SK-N-MC (cell line): ENCODE results near the gene FHOD3.

Experiments
- DNase-seq: peaks from one replicate; pipeline ENCODE4 v3.0.0-alpha.2; 2011; ENCODE audit warnings: low read depth, low spot score
- H3K27ac ChIP-seq: fragments of 200-600 bp; sonication (generic); 2 replicates; pipeline ENCODE4 v1.5.1; 2016; ENCODE audit warnings: mixed run types
- H3K36me3 ChIP-seq: fragments of 200-600 bp; sonication (generic); 2 replicates; pipeline ENCODE4 v1.6.1; 2017; ENCODE audit warnings: antibody characterized with exemption, low read length, mixed read lengths; ENCODE audit not compliant: insufficient read depth
- H3K4me3 ChIP-seq: fragments of 200-600 bp; sonication (generic); 2 replicates; pipeline ENCODE4 v1.5.1; 2016
- H3K9ac ChIP-seq: fragments of 200-600 bp; sonication (generic); 2 replicates; pipeline ENCODE4 v1.8.0; 2017; ENCODE audit warnings: mixed run types, mixed read lengths; ENCODE audit not compliant: insufficient read length
- H3K9me3 ChIP-seq: fragments of 200-600 bp; sonication (generic); 2 replicates; pipeline ENCODE4 v1.6.1; 2017; ENCODE audit warnings: low read depth, mild to moderate bottlenecking, antibody characterized with exemption, low read length, moderate library complexity, mixed read lengths
- EZH2 ChIP-seq: fragments of 200-600 bp; sonication (generic); IDR thresholded peaks from one replicate; pipeline ENCODE4 v1.6.1; 2017; ENCODE audit warnings: antibody characterized with exemption
- FOXP2 ChIP-seq: optimal IDR thresholded peaks from 2 replicates; pipeline ENCODE3; 2011; ENCODE audit warnings: mild to moderate bottlenecking, moderate library complexity; ENCODE audit not compliant: insufficient read depth; ENCODE audit errors: extremely low read length, control extremely low read depth
- POLR2AphosphoS5 ChIP-seq: IDR thresholded peaks from 2 replicates; pipeline ENCODE4 v1.6.1; 2012; ENCODE audit warnings: mild to moderate bottlenecking, low read depth, low read length, borderline replicate concordance

The FHOD3 gene

DNA sequence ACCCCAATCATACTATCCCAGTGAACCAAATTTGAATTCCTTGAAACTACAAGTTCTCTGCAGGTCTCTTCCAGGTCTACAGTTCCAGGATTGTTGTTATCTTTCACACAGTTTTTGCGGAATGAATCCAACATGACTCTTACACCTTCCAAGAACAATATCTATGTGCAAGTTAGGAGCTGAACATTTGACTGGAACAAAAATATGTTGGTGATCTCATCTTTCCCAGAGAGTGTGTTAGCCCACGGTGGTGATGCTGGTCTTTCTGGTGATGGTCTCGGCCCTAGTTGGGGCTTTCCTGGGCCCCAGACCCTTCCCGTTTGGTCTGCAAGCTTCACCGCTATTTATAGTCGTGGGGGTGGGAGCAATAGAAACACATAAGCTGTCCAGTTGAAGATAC is 357.6 kb downstream of the FHOD3 start:
- Histone ChIP-seq H3K9me3 (no peaks in the 10 kb centered on the region), H3K9ac (no peak overlapping the region), H3K4me3 (no peak overlapping the region), H3K27ac (no peak overlapping the region), H3K36me3 (no peaks in the 10 kb centered on the region)
- DNase-seq: no peak
- TF ChIP-seq POLR2AphosphoS5 (no peak), EZH2 (no peak)

DNA sequence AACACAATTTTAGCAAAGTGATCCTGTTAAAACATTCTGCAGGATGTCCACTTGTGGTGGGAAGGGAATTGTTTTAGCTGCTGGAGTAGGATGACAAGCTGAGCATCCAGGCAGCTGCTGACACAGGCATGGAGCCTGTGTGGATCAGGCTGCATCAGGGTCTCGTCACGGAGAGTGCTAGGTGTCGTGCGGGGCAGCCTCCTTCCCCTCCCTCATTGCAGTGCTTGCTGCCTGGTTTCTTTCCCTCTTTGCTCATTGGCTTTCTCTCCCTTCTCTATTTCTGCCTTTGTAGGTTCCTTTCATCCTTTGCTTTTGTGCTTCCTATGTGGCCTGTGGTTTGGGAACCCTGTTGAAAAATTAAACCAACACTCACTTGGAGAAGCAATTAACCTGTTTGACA is 358.4 kb downstream of the FHOD3 start:
- H3K27ac ChIP-seq: no peak overlapping the region
- TF ChIP-seq EZH2 (no peak), POLR2AphosphoS5 (no peak), FOXP2 (no peak)
- no peak overlapping the region for H3K9ac ChIP-seq
- H3K9me3 ChIP-seq: no peaks in the 10 kb centered on the region
- no peak overlapping the region for H3K4me3 ChIP-seq
- no peaks in the 10 kb centered on the region for H3K36me3 ChIP-seq
- no peak for DNase-seq

DNA sequence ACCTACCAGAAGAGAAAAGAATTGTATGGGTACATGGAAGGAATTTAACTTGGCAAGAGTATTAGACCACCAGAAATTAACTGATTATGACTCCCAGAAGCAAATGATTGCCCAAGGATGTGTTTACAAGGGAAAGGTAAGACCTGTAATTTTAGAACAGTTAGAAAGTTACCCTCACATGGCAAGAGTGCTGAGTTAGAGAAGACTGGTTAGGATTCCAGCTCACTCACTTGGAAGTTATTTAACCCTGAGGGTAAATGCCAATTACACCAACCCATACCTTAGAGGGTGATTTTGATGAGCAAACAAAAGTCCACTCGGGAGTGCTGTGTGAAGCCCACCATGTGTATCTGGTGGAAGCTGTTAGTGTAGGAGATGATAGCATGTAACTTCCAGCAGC is 361.1 kb downstream of the FHOD3 start:
- no peak overlapping the region for H3K27ac ChIP-seq
- no peak overlapping the region for H3K9ac ChIP-seq
- H3K9me3 ChIP-seq: no peaks in the 10 kb centered on the region
- DNase-seq: no peak
- no peaks in the 10 kb centered on the region for H3K36me3 ChIP-seq
- no peak overlapping the region for H3K4me3 ChIP-seq
- TF ChIP-seq POLR2AphosphoS5 (no peak), EZH2 (no peak), FOXP2 (no peak)

DNA sequence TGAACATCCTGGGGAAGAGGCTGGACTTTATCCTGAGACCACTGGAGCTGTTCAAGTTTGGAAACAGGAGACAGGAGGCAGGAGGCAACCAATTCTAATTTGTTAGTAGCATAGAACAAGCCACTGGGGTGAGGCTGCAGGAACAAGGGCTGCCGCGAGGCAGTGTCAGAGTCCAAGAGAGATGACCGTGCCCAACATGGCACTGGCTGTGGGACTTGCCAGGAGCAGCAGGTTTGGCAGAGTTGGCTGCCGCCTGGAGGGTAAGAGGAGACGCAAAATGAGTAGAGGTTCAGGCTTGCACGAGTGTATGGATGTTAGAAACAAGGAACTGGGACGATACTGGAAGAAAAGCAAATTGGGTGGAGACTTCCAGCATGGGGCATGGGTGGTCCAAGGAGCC is 362.8 kb downstream of the FHOD3 start:
- Histone ChIP-seq H3K9ac (no peak overlapping the region), H3K4me3 (no peak overlapping the region), H3K27ac (no peak overlapping the region), H3K9me3 (no peaks in the 10 kb centered on the region), H3K36me3 (no peaks in the 10 kb centered on the region)
- TF ChIP-seq FOXP2 (no peak), POLR2AphosphoS5 (no peak), EZH2 (no peak)
- DNase-seq: no peak

DNA sequence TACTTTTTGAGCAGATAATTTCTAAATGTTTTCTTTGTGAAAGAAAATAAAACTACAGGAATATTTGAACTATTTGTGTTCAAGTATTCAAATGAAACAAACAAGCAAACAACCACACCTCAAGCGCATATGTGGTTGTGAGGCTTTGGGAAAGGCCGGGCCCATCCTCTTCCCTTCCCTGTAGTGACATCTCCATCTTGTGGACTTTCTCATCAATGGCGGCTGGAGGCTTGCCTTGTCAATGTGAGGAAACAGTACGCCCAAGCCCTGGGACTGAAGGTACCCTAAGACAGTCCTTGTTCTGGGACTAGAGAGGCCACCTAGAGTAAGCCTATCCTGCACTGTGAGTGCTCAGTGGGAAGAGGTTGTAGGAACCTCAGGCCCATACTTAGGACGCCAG is 364.5 kb downstream of the FHOD3 start:
- H3K27ac ChIP-seq: no peak overlapping the region
- H3K4me3 ChIP-seq: no peak overlapping the region
- H3K36me3 ChIP-seq: no peaks in the 10 kb centered on the region
- no peak overlapping the region for H3K9ac ChIP-seq
- H3K9me3 ChIP-seq: no peaks in the 10 kb centered on the region
- no peak for TF ChIP-seq EZH2
- no peak for TF ChIP-seq POLR2AphosphoS5
- no peak for TF ChIP-seq FOXP2
- DNase-seq: no peak

DNA sequence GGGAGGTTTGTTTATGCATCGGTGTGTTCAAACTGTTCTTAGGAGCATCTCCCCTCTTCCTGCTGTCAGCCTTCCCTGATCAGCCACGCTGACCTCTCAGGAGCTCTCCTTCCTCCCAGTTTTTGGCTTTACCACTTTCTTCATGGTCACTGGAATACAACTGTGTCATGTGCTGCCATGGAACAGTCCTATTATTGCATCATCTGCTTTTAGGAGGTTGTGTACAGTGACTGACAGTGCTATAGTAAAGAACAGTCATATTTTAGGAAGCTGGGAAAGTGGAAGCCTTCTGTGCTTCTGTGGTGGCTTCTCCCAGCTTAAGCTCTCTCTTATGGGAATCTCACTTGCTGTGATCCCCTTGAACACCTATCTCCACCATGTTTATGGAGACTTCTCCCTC is 365.8 kb downstream of the FHOD3 start:
- TF ChIP-seq FOXP2 (no peak), POLR2AphosphoS5 (no peak), EZH2 (no peak)
- Histone ChIP-seq H3K4me3 (no peak overlapping the region), H3K36me3 (no peaks in the 10 kb centered on the region), H3K27ac (no peak overlapping the region), H3K9me3 (no peaks in the 10 kb centered on the region), H3K9ac (no peak overlapping the region)
- DNase-seq: no peak

DNA sequence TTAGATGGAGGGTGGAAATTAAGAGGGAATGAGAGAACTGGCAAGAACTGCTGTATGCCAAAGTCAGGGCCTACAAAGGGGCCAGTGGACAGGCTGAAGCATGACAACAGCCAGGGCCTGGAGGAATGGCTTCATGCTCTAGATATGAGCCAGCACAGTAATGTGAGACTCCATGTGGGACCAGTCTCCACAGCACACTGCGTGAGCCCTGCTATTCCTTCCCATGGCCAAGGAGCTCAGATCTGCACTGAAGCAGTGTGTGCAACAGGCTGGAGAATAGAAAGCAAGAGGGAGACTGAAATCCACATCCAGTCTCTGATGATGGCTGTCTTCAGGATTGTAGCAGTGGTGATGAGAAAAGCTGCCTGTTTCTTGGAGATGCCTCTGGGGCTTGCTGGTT is 368.4 kb downstream of the FHOD3 start:
- Histone ChIP-seq H3K9me3 (no peaks in the 10 kb centered on the region), H3K36me3 (no peaks in the 10 kb centered on the region), H3K27ac (no peak overlapping the region), H3K9ac (no peak overlapping the region), H3K4me3 (no peak overlapping the region)
- TF ChIP-seq EZH2: no peak
- no peak for TF ChIP-seq POLR2AphosphoS5
- TF ChIP-seq FOXP2: no peak
- no peak for DNase-seq

DNA sequence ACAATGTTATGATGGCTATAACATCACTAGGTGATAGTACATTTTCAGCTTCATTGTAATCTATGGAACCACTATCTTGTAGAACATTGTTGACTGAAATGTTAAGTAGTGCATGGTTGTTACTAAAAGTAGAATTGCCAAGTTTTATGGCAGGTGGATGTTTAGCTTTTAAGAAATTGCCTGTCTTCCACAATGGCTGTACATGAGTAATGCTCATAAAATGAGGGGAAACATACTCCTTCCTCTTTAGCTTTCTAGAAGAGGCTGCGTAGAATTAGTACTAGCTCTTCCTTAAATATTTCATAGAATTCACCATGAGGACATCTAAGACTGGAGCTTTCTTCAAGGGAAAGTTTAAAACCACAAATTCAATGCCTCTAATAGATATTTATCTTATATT is 370.3 kb downstream of the FHOD3 start:
- DNase-seq: no peak
- no peak overlapping the region for H3K27ac ChIP-seq
- no peak overlapping the region for H3K9ac ChIP-seq
- no peaks in the 10 kb centered on the region for H3K36me3 ChIP-seq
- H3K4me3 ChIP-seq: no peak overlapping the region
- no peak for TF ChIP-seq EZH2
- TF ChIP-seq FOXP2: no peak
- TF ChIP-seq POLR2AphosphoS5: no peak
- no peaks in the 10 kb centered on the region for H3K9me3 ChIP-seq

DNA sequence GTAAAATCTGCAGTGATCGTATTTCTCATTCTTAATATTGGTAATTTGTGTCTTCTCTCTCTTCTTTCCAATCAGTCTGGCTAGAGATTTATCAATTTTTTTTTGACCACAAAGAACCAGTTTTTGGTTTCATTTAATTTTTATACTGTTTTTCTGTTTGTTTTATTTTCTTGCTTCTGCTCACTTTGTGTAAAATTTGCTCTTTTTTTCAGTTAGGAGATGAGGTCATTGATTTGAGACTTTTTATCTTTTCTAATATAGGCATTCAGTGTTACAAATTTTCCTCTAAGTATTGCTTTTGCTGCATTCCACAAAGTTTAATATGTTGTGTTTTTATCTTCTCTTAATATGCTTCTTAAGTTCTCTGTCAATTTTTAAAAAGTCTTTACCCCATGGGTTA is 370.8 kb downstream of the FHOD3 start:
- H3K27ac ChIP-seq: no peak overlapping the region
- no peak overlapping the region for H3K9ac ChIP-seq
- TF ChIP-seq EZH2: no peak
- no peak for TF ChIP-seq FOXP2
- no peak for TF ChIP-seq POLR2AphosphoS5
- no peaks in the 10 kb centered on the region for H3K9me3 ChIP-seq
- H3K4me3 ChIP-seq: no peak overlapping the region
- no peak for DNase-seq
- no peaks in the 10 kb centered on the region for H3K36me3 ChIP-seq
